Suppressor macrophage treated with lipopolysaccharide for 4 hours (primary cell): ENCODE data around the gene HSPG2.
A peak's percentile ranks its signal among the peaks of the same experiment; 100 is the strongest.
"Not testable (repeated sequence)": the region's sequence is repeated elsewhere in the genome, so short reads cannot be mapped to it uniquely, and the experiment has no call there.

ENCODE experiments used
- DNase-seq: peaks from one replicate; pipeline ENCODE4 v3.0.0-alpha.2; 2020

Gene HSPG2

GRCh38 chr1:21931171-21932093 lies 5.7 kb downstream of the HSPG2 start:
- no peak for DNase-seq

- DNase-seq, result no peak
Observed at GRCh38 chr1:21930629-21931170, 6.4 kb downstream of the HSPG2 start.

GRCh38 chr1:21930080-21930571 lies 7.0 kb downstream of the HSPG2 start:
- DNase-seq, result no peak

GRCh38 chr1:21927533-21928237 lies 9.4 kb downstream of the HSPG2 start:
- no peak for DNase-seq

GRCh38 chr1:21926814-21927532 lies 10.1 kb downstream of the HSPG2 start:
- DNase-seq, result no peak

GRCh38 chr1:21926065-21926464 lies 11.0 kb downstream of the HSPG2 start:
- DNase-seq, result no peak

DNA sequence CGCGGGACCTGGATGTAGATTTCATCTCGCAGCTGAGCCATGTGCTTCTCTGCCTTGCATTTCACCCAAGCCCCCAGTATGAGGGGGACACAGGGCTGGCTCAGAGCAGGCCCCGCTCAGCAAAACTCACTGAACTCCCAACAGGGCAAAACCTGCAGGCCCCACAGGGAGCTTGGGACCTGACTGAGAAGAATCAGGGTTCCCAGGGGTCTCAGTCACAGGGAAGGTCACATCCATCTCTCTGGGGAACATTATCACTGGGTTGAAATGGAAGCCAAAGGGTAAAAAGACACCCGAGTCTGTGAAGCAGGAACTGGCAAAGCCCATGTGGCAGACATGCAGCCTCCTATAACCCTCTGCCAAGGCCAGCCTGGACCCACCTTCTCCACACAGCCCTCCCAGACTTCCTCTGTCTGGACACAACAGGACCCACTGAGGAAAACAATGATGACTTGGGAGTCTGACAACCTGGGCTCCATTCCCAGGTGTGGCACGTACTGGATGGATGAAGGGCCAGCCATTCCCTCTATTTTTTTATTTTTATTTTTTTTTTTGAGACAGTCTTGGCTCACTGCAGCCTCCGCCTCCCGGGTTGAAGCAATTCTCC lies 11.7 kb downstream of the HSPG2 start:
- no peak for DNase-seq

GRCh38 chr1:21924503-21925005 lies 12.6 kb downstream of the HSPG2 start:
- peak; percentile 42 for DNase-seq

DNA sequence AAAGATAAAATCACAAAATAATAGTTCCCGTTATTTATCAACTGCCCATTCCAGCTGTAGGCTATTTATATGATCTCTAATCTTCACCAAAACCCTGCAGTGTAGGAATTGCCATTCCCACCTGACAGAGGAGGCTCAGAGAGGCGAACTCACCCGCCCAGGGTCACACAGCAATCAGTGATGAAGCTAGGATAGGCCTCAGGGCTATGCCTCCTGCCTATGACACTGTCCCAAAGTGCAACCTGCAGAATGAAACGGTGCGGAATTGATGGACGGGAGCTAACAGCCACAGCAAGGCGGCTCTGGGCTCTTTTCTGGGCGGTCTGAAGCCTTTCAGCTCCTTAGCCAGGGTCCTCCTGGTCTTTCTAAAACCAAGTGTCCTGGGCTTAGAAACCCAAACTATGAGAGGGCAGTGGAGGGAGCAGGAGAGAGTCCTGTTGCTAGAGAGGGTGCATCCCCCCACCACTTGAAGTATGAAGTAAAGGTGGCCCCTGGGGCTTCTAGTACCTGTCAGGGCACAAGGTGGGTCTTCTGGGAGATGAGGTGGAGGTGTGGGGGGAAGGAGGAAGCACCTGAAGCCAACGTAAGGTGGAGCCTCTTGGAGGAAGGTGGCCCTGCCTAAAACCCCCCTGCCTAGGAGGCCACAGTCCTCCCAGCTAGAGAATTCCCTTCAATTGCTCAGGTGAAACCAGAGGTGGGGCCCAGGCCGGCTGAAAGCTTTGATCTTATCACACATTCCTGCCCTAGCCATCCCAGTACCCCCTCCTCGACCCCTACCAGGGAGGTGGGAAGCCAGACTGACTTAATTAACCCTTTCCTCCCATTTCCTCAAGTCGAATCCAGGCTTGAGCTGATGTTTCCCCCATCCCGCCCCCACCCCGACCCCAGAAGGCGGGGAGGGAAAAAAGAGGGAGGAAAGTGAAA lies 14.8 kb downstream of the HSPG2 start:
- no peak for DNase-seq

DNA sequence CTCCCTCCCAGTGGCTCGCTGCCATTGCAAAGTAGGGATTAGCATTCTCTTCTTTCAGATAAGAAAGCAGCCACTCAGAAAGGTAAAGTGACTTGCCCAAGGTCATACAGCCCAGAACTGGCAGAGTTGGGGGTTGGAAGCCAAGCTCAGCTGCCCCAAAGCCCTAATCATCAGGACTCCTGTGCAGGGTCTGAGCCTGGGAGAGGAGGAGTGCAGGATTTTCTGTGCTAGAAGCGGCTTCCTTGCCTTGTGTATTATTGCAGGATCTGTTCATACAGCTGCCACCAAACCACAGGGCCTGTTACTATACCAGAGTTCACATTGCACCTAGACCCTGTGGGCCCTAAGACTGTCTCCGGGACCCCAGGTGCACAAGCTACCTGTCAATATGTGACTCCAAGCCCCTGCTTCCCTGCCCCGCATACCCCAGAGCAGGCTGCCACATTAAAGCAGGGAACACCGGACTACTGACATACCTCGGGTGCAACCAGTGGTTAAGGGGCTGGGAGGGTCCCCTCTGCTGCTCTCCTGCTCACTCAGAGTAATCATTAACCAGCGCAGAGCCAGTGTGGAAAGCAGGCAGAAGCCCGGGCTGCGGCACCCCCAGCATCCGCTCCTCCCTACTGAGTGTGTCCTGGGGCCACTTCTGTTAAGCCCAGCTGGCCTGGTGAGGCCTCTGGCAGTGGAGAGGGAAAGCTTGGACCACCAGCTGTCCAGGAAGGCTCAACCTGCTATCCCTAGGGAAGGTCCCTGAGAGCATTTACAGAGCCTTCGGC lies 15.8 kb downstream of the HSPG2 start:
- DNase-seq, result no peak

DNA sequence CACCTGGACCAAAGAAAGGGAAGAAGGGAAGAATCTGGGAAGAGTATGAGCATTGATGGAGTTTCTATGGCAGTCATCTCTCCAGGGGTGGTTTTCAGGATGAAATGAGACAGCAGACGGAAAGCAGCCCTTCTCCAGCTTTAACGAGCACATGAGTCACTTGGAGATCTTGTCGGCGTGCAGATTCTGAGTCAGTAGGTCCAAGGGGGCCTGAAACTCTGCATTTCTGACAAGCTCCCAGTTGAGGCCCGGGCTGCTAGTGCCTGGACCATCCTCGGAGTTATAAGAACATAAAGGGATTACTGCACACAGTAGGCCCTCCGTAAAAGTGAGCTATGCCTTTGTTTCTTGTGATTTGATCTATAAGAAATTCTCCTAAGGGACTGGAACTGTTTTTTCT lies 17.6 kb downstream of the HSPG2 start:
- no peak for DNase-seq

DNA sequence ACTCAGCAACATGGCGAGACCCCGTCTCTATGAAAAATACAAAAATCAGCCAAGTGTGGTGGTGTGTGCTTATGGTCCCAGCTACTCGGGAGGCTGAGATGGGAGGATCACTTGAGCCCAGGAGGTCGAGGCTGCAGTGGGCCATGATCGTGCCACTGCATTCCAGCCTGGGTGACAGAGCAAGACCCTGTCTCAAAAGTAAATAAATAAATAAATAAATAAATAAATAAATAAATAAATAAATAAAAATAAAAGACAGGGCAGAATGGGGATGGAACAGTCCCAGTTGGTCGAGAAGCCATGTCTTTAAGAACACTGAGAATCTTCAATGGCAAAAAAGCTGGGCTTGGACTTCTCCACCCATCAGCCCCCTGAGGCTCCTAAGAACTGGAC lies 19.9 kb downstream of the HSPG2 start:
- DNase-seq, result not testable (repeated sequence)

DNA sequence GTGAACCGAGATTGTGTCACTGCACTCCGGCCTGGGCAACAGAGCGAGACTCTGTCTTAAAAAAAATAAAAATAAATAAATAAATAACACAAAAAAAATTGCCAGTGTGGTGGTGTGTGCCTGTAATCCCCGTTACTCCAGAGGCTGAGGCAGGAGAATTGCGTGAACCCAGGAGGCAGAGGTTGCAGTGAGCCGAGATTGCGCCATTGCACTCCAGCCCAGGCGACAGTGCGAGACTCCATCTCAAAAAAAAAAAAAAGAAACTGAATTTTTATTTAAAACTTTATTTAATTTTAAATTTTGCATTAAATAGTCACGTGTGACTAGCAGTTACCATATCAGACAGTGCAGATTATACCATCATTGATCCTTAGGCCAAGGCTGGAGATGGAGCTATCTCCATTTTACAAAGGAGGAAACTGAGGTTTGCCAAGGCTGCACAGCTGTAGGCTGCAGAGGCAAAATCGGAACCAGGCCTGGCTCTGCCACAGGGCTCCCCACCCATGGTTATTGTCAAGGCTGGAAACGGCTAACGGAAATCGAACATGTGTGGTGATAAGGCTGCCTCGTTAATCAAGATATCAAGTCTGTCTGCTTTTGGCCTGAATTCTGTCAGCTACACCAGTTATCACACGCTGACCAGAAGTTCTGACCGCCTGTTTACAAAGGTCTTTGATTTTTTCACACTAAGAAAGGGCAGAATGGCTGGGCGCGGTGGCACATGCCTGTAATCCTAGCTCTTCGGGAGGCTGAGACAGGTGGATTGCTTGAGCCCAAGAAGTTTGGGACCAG lies 20.5 kb downstream of the HSPG2 start:
- no peak for DNase-seq

- DNase-seq, result peak; percentile 27
Observed at GRCh38 chr1:21914880-21915640, 22.1 kb downstream of the HSPG2 start.

GRCh38 chr1:21914450-21914849 lies 22.7 kb downstream of the HSPG2 start:
- no peak for DNase-seq

DNA sequence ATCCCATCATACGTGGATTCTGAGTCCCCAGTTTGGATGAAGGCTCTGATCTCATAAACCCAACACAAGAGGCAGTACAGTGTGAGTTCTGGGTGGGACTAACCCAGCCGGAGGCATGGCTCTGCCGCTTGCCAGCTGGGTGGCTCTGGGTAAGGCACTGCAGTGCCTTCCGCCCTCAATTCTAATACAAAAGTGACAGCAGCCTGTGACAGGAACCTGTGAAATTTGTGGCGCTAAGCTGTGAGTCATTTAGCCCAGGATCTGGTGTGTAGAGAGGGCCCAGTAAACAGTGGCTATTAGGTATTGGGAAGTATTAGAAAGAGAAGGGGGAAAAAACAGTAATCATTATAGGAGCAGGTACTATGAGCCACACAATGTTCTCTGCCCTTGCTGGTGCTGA lies 23.3 kb downstream of the HSPG2 start:
- no peak for DNase-seq

- DNase-seq, result no peak
Observed at GRCh38 chr1:21913258-21913657, 23.9 kb downstream of the HSPG2 start.

DNA sequence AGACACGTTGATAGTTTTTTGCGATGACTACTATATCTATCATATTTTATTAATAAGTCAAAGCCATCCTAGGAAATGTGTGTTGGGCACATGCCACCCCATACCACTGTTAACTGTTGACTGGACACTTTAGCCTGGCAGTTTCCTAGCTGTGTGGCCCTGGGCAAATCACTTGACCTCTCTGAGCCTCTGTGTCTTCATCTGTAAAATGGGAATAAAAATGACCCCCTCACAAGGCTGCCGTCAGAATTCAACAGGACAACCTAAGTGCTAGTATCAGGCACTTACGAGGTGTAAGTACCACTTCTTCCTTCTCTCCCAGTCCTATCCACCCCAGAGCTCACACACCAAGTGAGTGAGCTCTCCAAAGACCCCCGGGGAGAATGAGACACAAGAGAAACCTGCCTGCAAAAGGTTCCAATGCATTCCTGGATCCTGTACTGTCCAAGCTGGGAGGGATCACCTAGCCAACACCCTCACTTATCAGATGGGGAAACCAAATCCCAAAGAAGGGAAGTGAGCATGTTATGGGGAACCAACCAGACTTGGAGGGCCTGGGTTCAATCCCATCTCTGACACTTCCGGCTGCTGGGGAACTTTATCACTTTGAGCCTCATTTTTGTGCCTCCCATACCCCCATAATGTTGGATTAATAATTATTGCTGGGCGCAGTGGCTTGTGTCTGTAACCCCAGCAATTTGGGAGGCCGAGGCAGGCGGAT lies 24.9 kb downstream of the HSPG2 start:
- no peak for DNase-seq
